ENCODE data around the gene CNKSR1. TPM values are rescaled to one million over a fixed set of nuclear protein-coding genes. Genes with fewer than 3 reads are reported as not detected.

The CNKSR1 gene
- total and polyA plus RNA-seq, 2 of the 13 experiments (the other 11 are each of a cell fraction or from before 2014, with no cell fraction given): 3.4 to 8.9 TPM

DNA sequence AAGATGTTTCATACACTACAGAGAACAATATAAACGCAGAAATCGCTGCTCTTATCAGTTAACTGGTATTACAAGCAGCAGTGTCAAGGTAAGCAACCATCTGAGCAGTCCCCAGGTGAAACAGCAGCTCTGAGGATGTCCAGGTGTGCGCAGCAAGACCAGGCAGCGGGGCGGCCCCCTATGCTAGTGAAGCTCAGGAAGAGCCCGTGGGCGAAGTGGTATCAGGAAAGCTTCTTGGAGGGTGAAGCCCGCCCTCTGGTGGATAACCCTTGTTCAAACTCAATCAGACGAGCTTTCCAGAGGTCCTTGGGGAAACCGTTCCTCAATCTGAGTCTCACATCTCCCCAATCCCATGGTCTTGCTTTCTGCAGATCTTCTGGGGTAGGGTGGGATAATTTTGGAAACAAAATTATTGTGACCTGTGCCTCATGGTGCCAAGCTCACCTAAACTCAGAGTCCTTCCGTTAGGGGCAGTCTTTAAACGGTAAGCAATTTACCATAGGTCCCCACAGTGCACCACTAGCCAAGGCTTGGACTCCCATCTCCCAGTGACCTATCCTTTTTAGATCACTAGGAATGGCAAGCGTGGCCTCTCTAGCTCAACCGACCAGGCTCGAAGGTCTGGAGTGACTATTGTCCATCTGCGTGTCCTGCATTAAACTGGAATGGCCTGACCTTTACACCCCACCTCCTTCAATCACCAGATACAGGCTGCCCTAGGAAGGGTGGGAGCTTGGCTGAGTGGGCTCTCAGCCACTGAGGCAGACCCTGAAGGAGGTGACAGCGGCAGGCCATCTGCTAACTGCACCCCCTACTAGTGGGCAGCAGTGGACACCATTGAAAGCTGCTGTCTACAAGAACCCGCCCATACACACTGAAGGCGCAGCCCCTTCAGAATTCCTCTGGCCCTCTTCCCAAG, 32.0 kb upstream of the CNKSR1 start (continued):
- TF ChIP-seq, protein P1, sequence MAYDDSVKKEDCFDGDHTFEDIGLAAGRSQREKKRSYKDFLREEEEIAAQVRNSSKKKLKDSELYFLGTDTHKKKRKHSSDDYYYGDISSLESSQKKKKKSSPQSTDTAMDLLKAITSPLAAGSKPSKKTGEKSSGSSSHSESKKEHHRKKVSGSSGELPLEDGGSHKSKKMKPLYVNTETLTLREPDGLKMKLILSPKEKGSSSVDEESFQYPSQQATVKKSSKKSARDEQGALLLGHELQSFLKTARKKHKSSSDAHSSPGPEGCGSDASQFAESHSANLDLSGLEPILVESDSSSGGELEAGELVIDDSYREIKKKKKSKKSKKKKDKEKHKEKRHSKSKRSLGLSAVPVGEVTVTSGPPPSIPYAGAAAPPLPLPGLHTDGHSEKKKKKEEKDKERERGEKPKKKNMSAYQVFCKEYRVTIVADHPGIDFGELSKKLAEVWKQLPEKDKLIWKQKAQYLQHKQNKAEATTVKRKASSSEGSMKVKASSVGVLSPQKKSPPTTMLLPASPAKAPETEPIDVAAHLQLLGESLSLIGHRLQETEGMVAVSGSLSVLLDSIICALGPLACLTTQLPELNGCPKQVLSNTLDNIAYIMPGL (CRISPR knock-in tag; IDR thresholded peaks at IDR 0.05; ENCODE audit: borderline replicate concordance in 1 of 2, low read depth in 1 of 2): 0 out of 4 replicates have a peak, but pooled peaks of 1 of the 2 experiments have one; percentile 50
- TF ChIP-seq, protein P2, sequence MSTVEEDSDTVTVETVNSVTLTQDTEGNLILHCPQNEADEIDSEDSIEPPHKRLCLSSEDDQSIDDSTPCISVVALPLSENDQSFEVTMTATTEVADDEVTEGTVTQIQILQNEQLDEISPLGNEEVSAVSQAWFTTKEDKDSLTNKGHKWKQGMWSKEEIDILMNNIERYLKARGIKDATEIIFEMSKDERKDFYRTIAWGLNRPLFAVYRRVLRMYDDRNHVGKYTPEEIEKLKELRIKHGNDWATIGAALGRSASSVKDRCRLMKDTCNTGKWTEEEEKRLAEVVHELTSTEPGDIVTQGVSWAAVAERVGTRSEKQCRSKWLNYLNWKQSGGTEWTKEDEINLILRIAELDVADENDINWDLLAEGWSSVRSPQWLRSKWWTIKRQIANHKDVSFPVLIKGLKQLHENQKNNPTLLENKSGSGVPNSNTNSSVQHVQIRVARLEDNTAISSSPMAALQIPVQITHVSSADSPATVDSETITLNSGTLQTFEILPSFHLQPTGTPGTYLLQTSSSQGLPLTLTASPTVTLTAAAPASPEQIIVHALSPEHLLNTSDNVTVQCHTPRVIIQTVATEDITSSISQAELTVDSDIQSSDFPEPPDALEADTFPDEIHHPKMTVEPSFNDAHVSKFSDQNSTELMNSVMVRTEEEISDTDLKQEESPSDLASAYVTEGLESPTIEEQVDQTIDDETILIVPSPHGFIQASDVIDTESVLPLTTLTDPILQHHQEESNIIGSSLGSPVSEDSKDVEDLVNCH (CRISPR knock-in tag; IDR thresholded peaks at IDR 0.05): no peak
- TF ChIP-seq ELF3 (CRISPR knock-in tag; IDR thresholded peaks at IDR 0.05): peak; percentile 50; the same call in 1 of the 2 replicates
- TF ChIP-seq NR2F2 (IDR thresholded peaks at IDR 0.05; ENCODE audit: borderline replicate concordance, low read depth): no peak
- no peak for TF ChIP-seq ZNF333 (CRISPR knock-in tag; IDR thresholded peaks at IDR 0.05; ENCODE audit: borderline replicate concordance)
- TF ChIP-seq POLR2AphosphoS2 (IDR thresholded peaks at IDR 0.05; ENCODE audit: low read depth, low read length): no peak
- no peak for TF ChIP-seq STAT5B (CRISPR knock-in tag; IDR thresholded peaks at IDR 0.05)
- TF ChIP-seq SAFB2 (CRISPR knock-in tag; IDR thresholded peaks at IDR 0.05; ENCODE audit: borderline replicate concordance, low read depth): no peak
- no peak for TF ChIP-seq PITX1 (CRISPR knock-in tag; IDR thresholded peaks at IDR 0.05)
- TF ChIP-seq GATA4 (IDR thresholded peaks at IDR 0.05; ENCODE audit: borderline replicate concordance, low read depth): no peak
- no peak for TF ChIP-seq KAT8 (CRISPR knock-in tag; IDR thresholded peaks at IDR 0.05)
- 0 out of 2 replicates have a peak, but pooled peaks have one; percentile 16 for TF ChIP-seq RXRB (CRISPR knock-in tag; IDR thresholded peaks at IDR 0.05; ENCODE audit: borderline replicate concordance)
- no peak for TF ChIP-seq HNF4G (IDR thresholded peaks at IDR 0.05; ENCODE audit: borderline replicate concordance, low read depth, low read length)
- TF ChIP-seq HNF4G (CRISPR knock-in tag; IDR thresholded peaks at IDR 0.05; ENCODE audit: borderline replicate concordance, low read depth): no peak
- no peak for TF ChIP-seq ZNF160 (CRISPR knock-in tag; IDR thresholded peaks at IDR 0.05)
- no peak for TF ChIP-seq TGIF2 (CRISPR knock-in tag; IDR thresholded peaks at IDR 0.05)
- TF ChIP-seq ZNF17 (CRISPR knock-in tag; IDR thresholded peaks at IDR 0.05): no peak
- TF ChIP-seq YEATS4 (CRISPR knock-in tag; IDR thresholded peaks at IDR 0.05; ENCODE audit: borderline replicate concordance): no peak
- no peak for TF ChIP-seq ZNF143 (CRISPR knock-in tag; IDR thresholded peaks at IDR 0.05)
- no peak for TF ChIP-seq MED8 (CRISPR knock-in tag; IDR thresholded peaks at IDR 0.05; ENCODE audit: insufficient replicate concordance)
- 0 out of 2 replicates have a peak, but pooled peaks have one; percentile 23 for TF ChIP-seq FOXA3 (CRISPR knock-in tag; IDR thresholded peaks at IDR 0.05)
- no peak for TF ChIP-seq ZNF614 (CRISPR knock-in tag; IDR thresholded peaks at IDR 0.05; ENCODE audit: borderline replicate concordance)
- no peak for TF ChIP-seq WIZ (CRISPR knock-in tag; IDR thresholded peaks at IDR 0.05)
- no peak for TF ChIP-seq SUZ12 (IDR thresholded peaks at IDR 0.05; ENCODE audit: low read depth, low read length)

Measured in HepG2 (cell line).